B cell (primary cell): Measurements from ENCODE around the gene SEMA4D. TPM values are rescaled to one million over a fixed set of nuclear protein-coding genes. Genes with fewer than 3 reads are reported as not detected.

Experiments used
- ATAC-seq: fragments of 200-7000 bp; cut with Tn5 transposase; one replicate; pipeline ENCODE4 v1.10.0; 2021; ENCODE audit warnings: low read depth, mild to moderate bottlenecking, moderate number of reproducible peaks, moderate library complexity
- CTCF ChIA-PET: fragments of 350-600 bp; sonication (Branson Sonifier 250); formaldehyde crosslinking; loops from one replicate; lab custom pipeline; 2021; ENCODE audit warnings: antibody characterized with exemption, inconsistent platforms; lab: Charles Lee
- POLR2A ChIA-PET: fragments of 350-600 bp; sonication (Branson Sonifier 250); formaldehyde crosslinking; loops from one replicate; lab custom pipeline; 2021; ENCODE audit warnings: antibody characterized with exemption; lab: Charles Lee
- DNase-seq: peaks from one replicate; pipeline ENCODE4 v3.0.0; 2013
- H2AFZ ChIP-seq: 2 replicates; pipeline ENCODE4 v1.6.1; 2012; ENCODE audit warnings: mild to moderate bottlenecking, low read depth, low read length; ENCODE audit not compliant: insufficient read depth, poor library complexity, severe bottlenecking
- H3K27ac ChIP-seq, 2 donors: 1 replicate in 1 of 2; 2 replicates in 1 of 2; pipeline ENCODE4 v1.5.1; 2012 to 2013; ENCODE audit warnings: low read length in 2 of 2, mild to moderate bottlenecking in 2 of 2, moderate library complexity in 1 of 2
- H3K27me3 ChIP-seq, 4 experiments: fragments of 200-600 bp in 1 of 4; sonication (generic) in 1 of 4; replicated peaks in 1 of 4; 1 replicate in 2 of 4; 2 replicates in 2 of 4; pipeline versions ENCODE4 v1.6.1 to v1.7.0; 2013 to 2016; ENCODE audit warnings: low read length in 3 of 4, mild to moderate bottlenecking in 2 of 4, mixed read lengths in 1 of 4, moderate library complexity in 1 of 4; ENCODE audit not compliant: insufficient read depth in 4 of 4, control insufficient read depth in 3 of 4; ENCODE audit errors: control extremely low read depth in 1 of 4
- H3K36me3 ChIP-seq, 2 experiments: replicated peaks in 1 of 2; 1 replicate in 1 of 2; 2 replicates in 1 of 2; pipeline versions ENCODE4 v1.6.1 to v1.7.1; 2013; ENCODE audit warnings: low read length in 1 of 2; ENCODE audit not compliant: insufficient read depth in 2 of 2, control insufficient read depth in 1 of 2; ENCODE audit errors: control extremely low read depth in 1 of 2, extremely low read depth in 1 of 2
- H3K4me1 ChIP-seq, 2 donors: fragments of 200-600 bp in 1 of 2; sonication (generic) in 1 of 2; 1 replicate in 1 of 2; 2 replicates in 1 of 2; pipeline versions ENCODE4 v1.5.1 to v1.6.1; 2013 to 2017; ENCODE audit warnings: low read length in 2 of 2; ENCODE audit not compliant: control insufficient read depth in 2 of 2, insufficient read depth in 2 of 2
- H3K4me2 ChIP-seq: replicated peaks from 2 replicates; pipeline ENCODE3; 2012; ENCODE audit warnings: mild to moderate bottlenecking, low read depth, low read length; ENCODE audit not compliant: poor library complexity, severe bottlenecking
- H3K4me3 ChIP-seq, 5 experiments: fragments of 200-600 bp in 1 of 5; sonication (generic) in 1 of 5; 1 replicate in 3 of 5; 2 replicates in 2 of 5; pipeline versions ENCODE4 v1.5.1 to v1.7.0; 2011 to 2016; ENCODE audit warnings: low read length in 4 of 5, mild to moderate bottlenecking in 4 of 5, low read depth in 2 of 5, control low read depth in 1 of 5, moderate library complexity in 1 of 5; ENCODE audit not compliant: insufficient read depth in 1 of 5; ENCODE audit errors: control extremely low read depth in 1 of 5, extremely low read depth in 1 of 5
- H3K79me2 ChIP-seq: fragments of 200-600 bp; sonication (generic); one replicate; pipeline ENCODE4 v1.6.0; 2016; ENCODE audit warnings: low read length; ENCODE audit not compliant: control insufficient read depth, insufficient read depth
- H3K9ac ChIP-seq: fragments of 200-600 bp; sonication (generic); 2 replicates; pipeline ENCODE4 v1.6.1; 2017; ENCODE audit warnings: mild to moderate bottlenecking, low read length, moderate library complexity
- H3K9me3 ChIP-seq, 3 donors: one replicate each; pipeline versions ENCODE4 v1.6.1 to v1.7.1; 2013; ENCODE audit warnings: low read length in 2 of 3; ENCODE audit not compliant: control insufficient read depth in 2 of 3, insufficient read depth in 1 of 3; ENCODE audit errors: control extremely low read depth in 1 of 3
- H4K20me1 ChIP-seq: 2 replicates; pipeline ENCODE4 v1.6.0; 2012; ENCODE audit warnings: mild to moderate bottlenecking, low read length; ENCODE audit not compliant: insufficient read depth, control insufficient read depth, poor library complexity, severe bottlenecking
- H3K27ac Mint-ChIP-seq: one replicate; pipeline ENCODE4 v1.8.0; 2021; ENCODE audit warnings: mixed read lengths
- H3K27me3 Mint-ChIP-seq: one replicate; pipeline ENCODE4 v1.8.0; 2021; ENCODE audit warnings: mixed read lengths
- H3K4me1 Mint-ChIP-seq: one replicate; pipeline ENCODE4 v1.8.0; 2021; ENCODE audit warnings: mixed read lengths
- H3K4me3 Mint-ChIP-seq: one replicate; pipeline ENCODE4 v1.8.0; 2021; ENCODE audit warnings: mixed read lengths
- H3K9me3 Mint-ChIP-seq: one replicate; pipeline ENCODE4 v1.8.0; 2022; ENCODE audit warnings: mixed read lengths; ENCODE audit not compliant: insufficient read depth
- EZH2 ChIP-seq: IDR thresholded peaks from 2 replicates; pipeline ENCODE4 v1.6.1; 2012; ENCODE audit warnings: borderline replicate concordance, low read depth, mild to moderate bottlenecking, moderate library complexity, low read length; ENCODE audit not compliant: insufficient read depth, poor library complexity, severe bottlenecking
- WGBS: methylation state at CpG from one replicate; pipeline ENCODE4 v1.1.5; 2013; ENCODE audit warnings: missing lambda C conversion rate; ENCODE audit not compliant: insufficient coverage; 5-methylcytosine and 5-hydroxymethylcytosine counted together
- intact Hi-C: fragments of 100-400 bp; cut with micrococcal nuclease; formaldehyde crosslinking; loops from one replicate; pipeline ENCODE4 v1.10.0; 2022
- polyA plus RNA-seq: library from polyadenylated mRNA; depleted of rRNA; stranded (reverse); fragments of >200 nt; gene quantifications from 2 replicates; pipeline ENCODE4 v1.2.3, GENCODE V29; 2012
- total RNA-seq, 2 donors: library from RNA; stranded (reverse); fragments of 120-200 nt in 1 of 2; gene quantifications; 1 replicate in 1 of 2; 2 replicates in 1 of 2; pipeline versions ENCODE4 v1.2.3 to v1.2.4, GENCODE V29; 2013 to 2022
- TF ChIP-seq, protein P1 (sequence below): fragments of 200-600 bp; IDR thresholded peaks from one replicate; pipeline ENCODE4 v1.8.0; 2022; ENCODE audit warnings: antibody characterized with exemption, mild to moderate bottlenecking

SEMA4D gene
- total and polyA plus RNA-seq, 2 donors (not counting 1 experiment from before 2014, with no cell fraction given): 53.6 to 231 TPM

DNA sequence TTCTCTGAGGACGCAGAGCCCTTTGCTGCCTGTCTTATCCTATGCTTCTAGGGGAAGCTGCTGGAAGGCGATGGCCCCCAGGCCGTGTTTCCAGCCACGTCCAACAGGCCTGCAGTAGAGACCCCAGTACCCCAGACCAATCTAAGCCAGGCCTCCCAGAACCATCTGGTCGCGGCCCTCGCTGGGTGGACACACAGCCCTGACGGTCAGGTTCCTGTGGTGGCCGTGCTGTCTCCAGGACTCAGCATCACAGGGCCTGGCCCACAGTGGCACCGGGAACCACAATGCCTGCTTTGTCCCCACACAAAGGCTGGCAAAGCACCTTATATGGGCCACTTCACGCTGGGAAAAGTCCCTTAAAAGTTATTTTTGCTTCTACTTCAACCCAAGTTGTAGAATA lies 44.5 kb downstream of the SEMA4D start:
- CTCF ChIA-PET: no interaction called here
- Mint-ChIP-seq H3K27me3 (no peaks in the 10 kb centered on the region), H3K4me1 (peaks cover 65% of the 10 kb centered on the region), H3K4me3 (no peak overlapping the region), H3K9me3 (no peaks in the 10 kb centered on the region), H3K27ac (no peak overlapping the region)
- Histone ChIP-seq H3K36me3 (peaks cover 2 to 47% of the 10 kb centered on the region in 2 experiments), H3K27me3 (no peaks in the 10 kb centered on the region), H3K9me3 (no peaks in the 10 kb centered on the region), H3K79me2 (peaks cover 86% of the 10 kb centered on the region), H2AFZ (no peak overlapping the region), H3K27ac (no peak overlapping the region), H3K9ac (no peak overlapping the region), H3K4me3 (no peak overlapping the region), H3K4me2 (no peak overlapping the region), H4K20me1 (peaks cover 79% of the 10 kb centered on the region), H3K4me1 (peaks cover 40 to 53% of the 10 kb centered on the region in 2 donors)
- TF ChIP-seq EZH2: no peak
- TF ChIP-seq, protein P1, sequence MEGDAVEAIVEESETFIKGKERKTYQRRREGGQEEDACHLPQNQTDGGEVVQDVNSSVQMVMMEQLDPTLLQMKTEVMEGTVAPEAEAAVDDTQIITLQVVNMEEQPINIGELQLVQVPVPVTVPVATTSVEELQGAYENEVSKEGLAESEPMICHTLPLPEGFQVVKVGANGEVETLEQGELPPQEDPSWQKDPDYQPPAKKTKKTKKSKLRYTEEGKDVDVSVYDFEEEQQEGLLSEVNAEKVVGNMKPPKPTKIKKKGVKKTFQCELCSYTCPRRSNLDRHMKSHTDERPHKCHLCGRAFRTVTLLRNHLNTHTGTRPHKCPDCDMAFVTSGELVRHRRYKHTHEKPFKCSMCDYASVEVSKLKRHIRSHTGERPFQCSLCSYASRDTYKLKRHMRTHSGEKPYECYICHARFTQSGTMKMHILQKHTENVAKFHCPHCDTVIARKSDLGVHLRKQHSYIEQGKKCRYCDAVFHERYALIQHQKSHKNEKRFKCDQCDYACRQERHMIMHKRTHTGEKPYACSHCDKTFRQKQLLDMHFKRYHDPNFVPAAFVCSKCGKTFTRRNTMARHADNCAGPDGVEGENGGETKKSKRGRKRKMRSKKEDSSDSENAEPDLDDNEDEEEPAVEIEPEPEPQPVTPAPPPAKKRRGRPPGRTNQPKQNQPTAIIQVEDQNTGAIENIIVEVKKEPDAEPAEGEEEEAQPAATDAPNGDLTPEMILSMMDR: no peak
- intact Hi-C loops: no loop called here
- no peak for ATAC-seq
- 96% methylated on average over 10 of the region's 11 CpGs for WGBS
- DNase-seq: no peak
- POLR2A ChIA-PET: interaction anchor here (0.7 kb wide), 1 partner anchor 30 kb away, joined by 3 read pairs; no protein-coding TSS in a partner anchor

DNA sequence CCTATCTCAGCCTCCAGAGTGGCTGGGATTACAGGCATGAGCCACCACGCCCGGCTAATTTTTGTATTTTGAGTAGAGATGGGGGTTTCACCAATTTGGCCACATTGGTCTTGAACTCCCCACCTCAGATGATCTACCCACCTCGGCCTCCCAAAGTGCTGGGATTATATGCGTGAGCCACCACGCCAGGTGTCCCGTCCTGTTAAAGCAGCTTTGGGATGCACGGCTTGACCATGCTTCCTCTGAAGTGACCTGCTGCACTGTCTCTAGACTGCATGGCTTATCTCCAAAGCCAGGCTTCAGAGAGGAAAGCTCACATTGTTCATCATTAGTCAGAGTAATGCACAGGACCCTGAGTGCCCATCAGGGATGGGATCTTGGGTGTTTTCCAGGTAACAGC lies 45.4 kb downstream of the SEMA4D start:
- no peaks in the 10 kb centered on the region for H3K9me3 Mint-ChIP-seq
- Histone ChIP-seq H3K79me2 (peaks cover 88% of the 10 kb centered on the region), H3K4me1 (peaks cover 47 to 62% of the 10 kb centered on the region in 2 donors), H3K36me3 (peaks cover 2 to 47% of the 10 kb centered on the region in 2 experiments), H3K9ac (no peak overlapping the region), H3K9me3 (no peaks in the 10 kb centered on the region), H3K27me3 (no peaks in the 10 kb centered on the region), H3K27ac (no peak overlapping the region), H4K20me1 (peaks cover 83% of the 10 kb centered on the region), H3K4me2 (no peak overlapping the region), H2AFZ (no peak overlapping the region), H3K4me3 (no peak overlapping the region)
- intact Hi-C loops: no loop called here
- ChIA-PET POLR2A (interaction anchor here (0.7 kb wide), 2 partner anchors 29 to 34 kb away, joined by 3 to 6 read pairs; no protein-coding TSS in a partner anchor), CTCF (interaction anchor here (0.6 kb wide), 1 partner anchor 110 kb away, joined by 3 read pairs; no protein-coding TSS in a partner anchor)
- H3K27me3 Mint-ChIP-seq: no peaks in the 10 kb centered on the region
- WGBS: 98% methylated on average over 5 of the region's 7 CpGs
- H3K4me3 Mint-ChIP-seq: no peak overlapping the region
- peaks cover 64% of the 10 kb centered on the region for H3K4me1 Mint-ChIP-seq
- H3K27ac Mint-ChIP-seq: no peak overlapping the region
- ATAC-seq (no peak), DNase-seq (no peak)
- TF ChIP-seq, protein P1: no peak
- no peak for TF ChIP-seq EZH2
